ENCODE data around the gene GPR25.

GRCh38 chr1:200916681-200917080 is 43.9 kb downstream of the GPR25 start:
- TF ChIP-seq CBFB (CRISPR knock-in tag; IDR thresholded peaks at IDR 0.05; ENCODE audit: low read depth) (no peak), MAX (CRISPR knock-in tag; IDR thresholded peaks at IDR 0.05) (no peak), CTCF (IDR thresholded peaks at IDR 0.05) (no peak), ARID4B (CRISPR knock-in tag; IDR thresholded peaks at IDR 0.05; ENCODE audit: borderline replicate concordance) (no peak), GABPB1 (CRISPR knock-in tag; IDR thresholded peaks at IDR 0.05) (no peak), HMGXB4 (CRISPR knock-in tag; IDR thresholded peaks at IDR 0.05) (no peak), JUN (CRISPR knock-in tag; IDR thresholded peaks at IDR 0.05) (no peak), E2F4 (CRISPR knock-in tag; IDR thresholded peaks at IDR 0.05; ENCODE audit: borderline replicate concordance, low read depth) (no peak), FOXK1 (CRISPR knock-in tag; IDR thresholded peaks at IDR 0.05) (no peak), ATF1 (CRISPR knock-in tag; IDR thresholded peaks at IDR 0.05) (no peak)

Data from WTC11 (cell line).